Common myeloid progenitor, CD34-positive (primary cell): Measurements from ENCODE around the gene COL15A1.
"Not testable (repeated sequence)": the region's sequence is repeated elsewhere in the genome, so short reads cannot be mapped to it uniquely, and the experiment has no call there.

Experiments
- CTCF ChIA-PET: fragments of 350-600 bp; sonication (Branson Sonifier 250); formaldehyde crosslinking; loops from one replicate; lab custom pipeline; 2021; ENCODE audit warnings: antibody characterized with exemption; lab: Charles Lee
- POLR2A ChIA-PET: fragments of 350-600 bp; sonication (Branson Sonifier 250); formaldehyde crosslinking; loops from one replicate; lab custom pipeline; 2021; ENCODE audit warnings: antibody characterized with exemption; lab: Charles Lee
- DNase-seq, 3 donors: peaks; one replicate each; pipeline versions ENCODE4 v3.0.0 to v3.0.0-alpha.2; 2013
- H3K27ac ChIP-seq, 2 experiments: 1 replicate in 1 of 2; 2 replicates in 1 of 2; pipeline ENCODE4 v1.7.0; 2013; ENCODE audit warnings: inconsistent platforms in 2 of 2, low read length in 2 of 2, mild to moderate bottlenecking in 2 of 2, low read depth in 1 of 2, moderate library complexity in 1 of 2; ENCODE audit not compliant: severe bottlenecking in 2 of 2, insufficient read depth in 1 of 2, poor library complexity in 1 of 2
- H3K27me3 ChIP-seq, 5 experiments: replicated peaks in 2 of 5; 1 replicate in 3 of 5; 2 replicates in 2 of 5; pipeline versions ENCODE4 v1.6.1 to v1.7.0; 2013; ENCODE audit warnings: low read length in 4 of 5, mild to moderate bottlenecking in 2 of 5, moderate library complexity in 2 of 5, inconsistent platforms in 1 of 5; ENCODE audit not compliant: insufficient read depth in 5 of 5, control insufficient read depth in 4 of 5
- H3K36me3 ChIP-seq, 4 experiments: 1 replicate in 2 of 4; 2 replicates in 2 of 4; pipeline versions ENCODE4 v1.6.1 to v1.7.0; 2013; ENCODE audit warnings: low read length in 3 of 4, control low read depth in 1 of 4, mild to moderate bottlenecking in 1 of 4; ENCODE audit not compliant: control insufficient read depth in 4 of 4, insufficient read depth in 4 of 4
- H3K4me1 ChIP-seq, 4 experiments: 1 replicate in 3 of 4; 2 replicates in 1 of 4; pipeline versions ENCODE4 v1.6.1 to v1.7.1; 2013; ENCODE audit warnings: low read length in 3 of 4, mild to moderate bottlenecking in 3 of 4, control low read depth in 1 of 4, inconsistent platforms in 1 of 4, moderate library complexity in 1 of 4; ENCODE audit not compliant: control insufficient read depth in 4 of 4, insufficient read depth in 4 of 4; ENCODE audit errors: control extremely low read depth in 1 of 4
- H3K4me3 ChIP-seq, 7 experiments: 1 replicate in 4 of 7; 2 replicates in 3 of 7; pipeline versions ENCODE4 v1.5.1 to v1.7.0; 2013; ENCODE audit warnings: mild to moderate bottlenecking in 7 of 7, low read length in 6 of 7, moderate library complexity in 6 of 7, inconsistent platforms in 2 of 7, low read depth in 2 of 7, control low read depth in 1 of 7; ENCODE audit not compliant: insufficient read depth in 4 of 7, control insufficient read depth in 1 of 7; ENCODE audit errors: extremely low read depth in 1 of 7
- H3K9me3 ChIP-seq, 5 experiments: 1 replicate in 4 of 5; 2 replicates in 1 of 5; pipeline versions ENCODE4 v1.6.1 to v1.7.1; 2013; ENCODE audit warnings: low read length in 4 of 5, mild to moderate bottlenecking in 2 of 5, inconsistent platforms in 1 of 5, low read depth in 1 of 5, moderate library complexity in 1 of 5; ENCODE audit not compliant: control insufficient read depth in 4 of 5, insufficient read depth in 2 of 5; ENCODE audit errors: control extremely low read depth in 1 of 5
- WGBS: methylation state at CpG from one replicate; pipeline ENCODE4 v1.1.5; 2013; ENCODE audit not compliant: insufficient coverage; 5-methylcytosine and 5-hydroxymethylcytosine counted together

COL15A1 gene

GRCh38 chr9:99005651-99006050 is 61.9 kb downstream of the COL15A1 start:
- DNase-seq: no peak
- no peaks in the 10 kb centered on the region for H3K36me3 ChIP-seq
- H3K27ac ChIP-seq: no peak overlapping the region
- peaks cover 0 to 22% (median 15%) of the 10 kb centered on the region in 4 experiments for H3K4me1 ChIP-seq
- H3K9me3 ChIP-seq: peaks cover 0 to 8% (median 7%) of the 10 kb centered on the region in 5 experiments
- POLR2A ChIA-PET: no interaction called here
- CTCF ChIA-PET: interaction anchor here (0.5 to 1.9 kb wide), 4 partner anchors 9 to 1459 kb away, joined by 3 to 8 read pairs (median 4); no protein-coding TSS in a partner anchor
- no peaks in the 10 kb centered on the region for H3K27me3 ChIP-seq
- H3K4me3 ChIP-seq: no peak overlapping the region
- 95% methylated on average over 6 of the region's 6 CpGs for WGBS

- Histone ChIP-seq H3K27me3 (no peaks in the 10 kb centered on the region), H3K4me3 (no peak overlapping the region), H3K27ac (no peak overlapping the region), H3K36me3 (no peaks in the 10 kb centered on the region), H3K4me1 (peaks cover 0 to 15% (median 7%) of the 10 kb centered on the region in 4 experiments), H3K9me3 (peaks cover 0 to 12% (median 7%) of the 10 kb centered on the region in 5 experiments)
- DNase-seq: no peak
- WGBS: 71% methylated on average over 1 of the region's 1 CpG
- POLR2A ChIA-PET: no interaction called here
- CTCF ChIA-PET: interaction anchor here (1.6 kb wide), 1 partner anchor 135 kb away, joined by 5 read pairs; no protein-coding TSS in a partner anchor
Measured at GRCh38 chr9:99006511-99006910, 62.8 kb downstream of the COL15A1 start.

DNA sequence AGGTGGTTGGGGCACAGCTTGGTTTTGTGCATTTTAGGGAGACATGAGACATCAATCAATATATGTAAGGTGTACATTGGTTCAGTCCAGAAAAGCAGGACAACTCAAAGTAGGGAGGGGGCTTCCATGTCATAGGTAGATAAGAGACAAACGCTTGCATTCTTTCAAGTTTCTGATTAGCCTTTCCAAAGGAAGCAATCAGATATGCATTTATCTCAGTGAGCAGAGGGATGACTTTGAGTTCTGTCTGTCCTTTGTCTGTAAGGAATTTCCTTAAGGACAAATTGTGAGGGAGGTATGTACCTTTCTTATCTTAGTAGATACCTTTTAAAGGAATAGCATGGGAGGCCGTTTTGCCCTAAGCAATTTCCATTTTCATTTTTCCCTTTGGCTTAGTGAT is 63.3 kb downstream of the COL15A1 start:
- Histone ChIP-seq H3K27ac (no peak overlapping the region), H3K9me3 (peaks cover 0 to 14% (median 7%) of the 10 kb centered on the region in 5 experiments), H3K4me1 (peaks cover 0 to 10% (median 3%) of the 10 kb centered on the region in 4 experiments), H3K27me3 (no peaks in the 10 kb centered on the region), H3K36me3 (no peaks in the 10 kb centered on the region), H3K4me3 (no peak overlapping the region)
- no peak for DNase-seq
- POLR2A ChIA-PET: no interaction called here
- WGBS: no CpG with 5 or more reads among the region's 2 CpGs
- CTCF ChIA-PET: interaction anchor here (1.6 kb wide), 1 partner anchor 134 kb away, joined by 5 read pairs; no protein-coding TSS in a partner anchor

GRCh38 chr9:99008203-99008602 is 64.5 kb downstream of the COL15A1 start:
- ChIA-PET CTCF (interaction anchor here (0.6 to 1.5 kb wide), 2 partner anchors 126 to 133 kb away, joined by 3 to 6 read pairs; no protein-coding TSS in a partner anchor), POLR2A (no interaction called here)
- Histone ChIP-seq H3K4me1 (peaks cover 0 to under 1% (median 0%) of the 10 kb centered on the region in 4 experiments), H3K27ac (no peak overlapping the region), H3K36me3 (no peaks in the 10 kb centered on the region), H3K9me3 (peaks cover 0 to 14% (median 8%) of the 10 kb centered on the region in 5 experiments), H3K4me3 (no peak overlapping the region), H3K27me3 (no peaks in the 10 kb centered on the region)
- no peak for DNase-seq

DNA sequence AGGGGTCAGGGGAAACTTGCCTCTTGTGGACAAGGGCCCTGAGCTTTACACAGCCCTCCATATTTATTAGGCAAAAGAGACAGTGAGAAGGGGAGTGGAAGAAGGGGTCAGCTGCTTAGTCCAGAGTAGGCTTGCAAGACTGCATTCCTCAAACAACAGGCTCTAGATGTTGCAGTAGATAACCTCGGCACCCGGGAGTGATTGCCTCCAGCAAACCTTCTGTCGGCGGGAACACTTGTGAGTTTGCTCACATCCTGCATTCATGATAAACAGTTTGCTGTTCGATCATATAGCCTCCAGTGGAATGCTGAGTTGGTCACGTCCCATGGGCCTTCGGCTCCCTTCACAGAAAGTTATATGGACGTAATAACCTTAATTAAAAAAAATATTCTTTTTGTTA is 66.7 kb downstream of the COL15A1 start:
- POLR2A ChIA-PET, H3K27ac ChIP-seq, H3K36me3 ChIP-seq, H3K4me3 ChIP-seq, H3K27me3 ChIP-seq, DNase-seq, H3K4me1 ChIP-seq: not testable (repeated sequence)
- CTCF ChIA-PET: interaction anchor here (2.0 kb wide), 1 partner anchor 131 kb away, joined by 5 read pairs; no protein-coding TSS in a partner anchor
- 95% methylated on average over 4 of the region's 8 CpGs for WGBS
- H3K9me3 ChIP-seq: peaks cover 0 to 14% (median 8%) of the 10 kb centered on the region in 5 experiments

DNA sequence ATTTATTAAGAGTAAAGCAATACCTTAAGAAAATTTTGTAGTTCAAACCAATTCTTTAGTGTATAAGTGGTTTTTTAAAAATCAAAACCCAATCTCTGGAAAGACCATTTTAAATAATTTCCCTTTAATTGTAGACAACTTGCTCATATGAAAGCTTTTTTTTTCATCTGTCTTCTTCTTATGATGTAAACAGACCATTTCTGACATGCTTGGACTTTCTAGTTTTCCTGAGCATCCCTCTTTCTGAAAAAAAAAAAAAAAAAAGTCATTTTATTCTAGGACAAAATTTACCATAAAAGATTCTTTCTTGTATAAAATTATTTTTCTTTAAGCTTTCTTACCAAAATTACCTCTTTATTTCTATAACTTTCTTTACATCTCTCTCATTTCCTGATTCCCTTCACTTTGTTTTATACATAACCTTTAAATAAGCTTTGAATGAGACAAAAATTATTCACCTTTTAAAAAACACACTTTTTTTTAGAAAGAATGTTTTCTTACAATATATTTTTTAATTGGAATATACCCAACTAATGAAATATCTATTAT is 67.5 kb downstream of the COL15A1 start:
- Histone ChIP-seq H3K27ac (no peak overlapping the region), H3K4me1 (peaks cover 0 to 6% (median 3%) of the 10 kb centered on the region in 4 experiments), H3K9me3 (peaks cover 0 to 14% (median 8%) of the 10 kb centered on the region in 5 experiments), H3K27me3 (no peaks in the 10 kb centered on the region), H3K4me3 (no peak overlapping the region), H3K36me3 (no peaks in the 10 kb centered on the region)
- DNase-seq: peak; percentile 13 to 43 (median 39)
- CTCF ChIA-PET: interaction anchor here (0.8 to 2.0 kb wide), 5 partner anchors 10 to 164 kb away, joined by 3 to 5 read pairs (median 3); no protein-coding TSS in a partner anchor
- POLR2A ChIA-PET: no interaction called here

- ChIA-PET POLR2A (no interaction called here), CTCF (interaction anchor here (0.6 to 2.7 kb wide), 8 partner anchors 9 to 129 kb away, joined by 3 to 11 read pairs (median 4); no protein-coding TSS in a partner anchor)
- Histone ChIP-seq H3K4me1 (peaks cover 0 to 6% (median 3%) of the 10 kb centered on the region in 4 experiments), H3K27ac (no peak overlapping the region), H3K4me3 (no peak overlapping the region), H3K36me3 (no peaks in the 10 kb centered on the region), H3K9me3 (peaks cover 0 to 14% (median 8%) of the 10 kb centered on the region in 5 experiments), H3K27me3 (no peaks in the 10 kb centered on the region)
- WGBS: 100% methylated on average over 2 of the region's 5 CpGs
- DNase-seq: no peak
Measured at GRCh38 chr9:99012957-99013512, 69.3 kb downstream of the COL15A1 start.
